NOMO-1 treated with dmso at 0.1 percent for 144 hours (cell line): ENCODE data around the gene PIGN.
"Not testable (repeated sequence)": the region's sequence is repeated elsewhere in the genome, so short reads cannot be mapped to it uniquely, and the experiment has no call there.

Experiments used
- DNase-seq: peaks from one replicate; lab custom pipeline; 2025; ENCODE audit not compliant: unreplicated experiment; lab: John Stamatoyannopoulos, UW

PIGN gene

DNA sequence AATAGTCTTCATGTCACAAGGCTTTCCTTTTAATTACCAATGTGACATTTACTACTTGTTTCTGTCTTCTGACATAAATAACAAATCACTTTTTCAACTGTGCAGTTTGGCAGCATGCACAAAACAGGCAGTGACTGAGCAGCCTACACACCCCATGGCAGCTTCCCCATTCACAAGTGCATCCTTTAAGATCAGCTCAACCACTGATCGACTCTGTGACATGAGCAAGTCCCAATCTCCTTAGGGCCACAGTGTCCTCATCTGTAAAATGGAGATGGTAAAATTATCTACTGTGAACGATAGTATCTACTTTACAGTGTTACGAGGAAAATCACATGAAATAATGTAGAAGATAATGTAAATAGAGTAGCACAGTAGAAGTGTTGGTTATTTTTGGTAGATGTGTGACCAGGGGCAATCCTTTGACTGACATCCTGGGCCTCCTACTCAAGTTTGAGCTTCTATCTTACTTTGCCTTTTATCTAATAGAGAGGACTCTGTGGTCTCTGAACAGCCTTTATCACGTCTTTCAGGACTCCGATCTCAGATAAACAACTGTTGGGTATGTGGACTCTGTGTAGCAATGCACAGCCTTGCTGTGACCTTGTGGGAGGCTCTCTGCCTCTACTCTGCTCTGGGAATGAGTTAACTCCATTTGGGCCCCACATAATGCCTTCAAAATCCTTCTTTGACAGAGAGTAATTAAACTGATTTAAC lies 120.6 kb downstream of the PIGN start:
- DNase-seq, result no peak

GRCh38 chr18:62064361-62064760 lies 122.5 kb downstream of the PIGN start:
- no peak for DNase-seq

- no peak for DNase-seq
Measured at GRCh38 chr18:62061821-62062478, 124.9 kb downstream of the PIGN start.

DNA sequence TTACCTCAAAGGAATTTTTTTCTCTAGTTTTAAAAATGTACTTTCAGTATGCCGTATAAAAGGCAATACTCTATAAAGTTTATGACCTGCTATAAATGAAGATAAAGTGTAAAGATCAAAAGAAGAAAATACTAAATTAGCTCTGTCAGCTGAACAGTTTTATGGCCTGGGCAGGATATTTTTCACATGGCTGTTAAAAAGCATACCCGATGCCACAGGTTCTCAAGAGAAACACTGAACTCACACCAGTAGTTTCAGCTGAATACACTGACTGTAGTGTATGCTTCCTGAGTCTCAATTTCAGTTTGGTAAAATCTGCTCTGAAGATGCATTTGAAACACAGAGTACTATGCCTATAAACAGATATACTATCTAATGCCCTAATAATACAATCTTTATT lies 126.0 kb downstream of the PIGN start:
- no peak for DNase-seq

DNA sequence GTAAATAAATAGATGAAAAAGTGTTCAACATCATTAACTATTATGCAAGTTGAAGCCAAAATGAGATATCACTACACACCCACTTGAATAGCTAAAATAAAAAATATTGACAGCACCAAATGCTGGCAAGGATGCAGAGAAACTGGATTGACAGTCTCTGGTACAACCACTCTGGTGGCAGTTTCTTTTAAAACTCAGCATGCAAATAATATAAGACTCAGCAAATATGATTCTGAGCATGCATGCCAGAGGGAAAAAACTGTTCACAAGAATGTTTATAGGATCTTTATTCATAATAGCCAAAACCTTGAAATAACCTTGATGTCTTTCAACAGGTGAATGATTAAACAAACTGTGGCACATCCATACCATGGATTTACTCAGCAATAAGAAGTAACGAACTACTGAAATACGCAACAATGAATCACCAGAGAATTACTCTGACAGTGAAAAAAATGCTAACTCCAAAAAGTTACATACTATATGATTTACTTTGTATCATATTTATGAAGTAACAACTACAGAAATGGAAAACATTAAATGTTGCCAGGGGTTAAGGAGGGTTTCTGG lies 131.8 kb downstream of the PIGN start:
- DNase-seq, result no peak

DNA sequence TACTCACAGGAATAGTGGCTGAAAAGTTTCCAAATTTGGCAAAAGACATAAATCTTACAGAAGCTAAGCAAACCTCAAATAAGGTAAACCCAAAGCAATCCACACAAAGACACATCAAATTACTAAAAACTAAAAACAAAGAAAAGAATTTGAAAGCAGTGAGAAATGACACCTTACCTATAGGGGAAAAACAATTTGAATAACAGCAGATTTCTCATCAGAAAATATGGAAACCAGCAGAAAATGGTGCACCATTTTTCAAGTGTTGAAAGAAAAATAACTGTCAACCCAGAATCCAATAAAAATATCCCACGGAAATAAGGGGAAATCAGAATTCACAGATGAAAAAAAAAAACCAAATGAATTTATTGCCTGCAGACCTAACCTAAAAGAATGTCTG lies 138.6 kb downstream of the PIGN start:
- no peak for DNase-seq

DNA sequence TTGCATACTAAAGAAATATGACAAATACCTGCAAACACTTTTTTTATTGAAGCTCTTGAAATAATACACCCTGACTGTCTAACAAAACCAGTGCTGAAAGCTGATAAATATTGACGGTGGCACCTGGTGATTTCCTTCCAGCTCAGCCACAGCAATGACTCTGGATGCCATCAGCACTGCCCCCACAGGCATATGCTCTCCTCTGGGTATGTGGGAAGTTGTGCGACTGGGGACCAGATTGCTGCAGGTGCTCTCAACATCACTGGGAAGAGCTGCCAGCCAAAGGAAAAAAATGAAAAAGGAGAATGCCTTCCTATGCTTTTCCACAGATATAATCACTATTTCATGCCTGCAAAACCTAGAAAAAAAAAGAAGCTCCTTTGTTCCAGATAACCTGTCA lies 141.5 kb downstream of the PIGN start:
- DNase-seq, result no peak

DNA sequence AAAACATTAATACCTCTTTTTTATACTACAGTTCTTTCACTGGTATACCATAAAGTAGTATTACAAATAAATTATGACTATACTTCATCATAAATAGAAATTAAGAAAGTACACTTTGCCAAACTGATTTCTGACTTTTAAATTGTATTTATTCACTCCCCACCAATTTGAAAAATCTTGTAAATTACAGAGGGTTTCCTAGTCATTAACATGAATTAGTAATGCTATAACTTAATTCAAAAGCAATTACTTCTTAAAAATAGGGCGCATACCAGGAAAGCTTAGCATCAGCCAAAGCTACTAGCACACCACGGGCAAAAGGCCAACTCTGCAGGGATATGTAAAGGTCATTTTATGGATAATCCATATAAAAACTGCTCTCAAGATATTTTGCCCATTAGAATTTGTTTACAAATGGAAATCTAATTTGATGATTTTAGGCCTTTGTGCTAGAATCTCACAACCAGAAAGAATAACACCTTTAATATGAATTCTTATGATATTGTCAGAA lies 142.3 kb downstream of the PIGN start:
- no peak for DNase-seq

- DNase-seq, result no peak
Measured at GRCh38 chr18:62037989-62038778, 148.7 kb downstream of the PIGN start.

DNA sequence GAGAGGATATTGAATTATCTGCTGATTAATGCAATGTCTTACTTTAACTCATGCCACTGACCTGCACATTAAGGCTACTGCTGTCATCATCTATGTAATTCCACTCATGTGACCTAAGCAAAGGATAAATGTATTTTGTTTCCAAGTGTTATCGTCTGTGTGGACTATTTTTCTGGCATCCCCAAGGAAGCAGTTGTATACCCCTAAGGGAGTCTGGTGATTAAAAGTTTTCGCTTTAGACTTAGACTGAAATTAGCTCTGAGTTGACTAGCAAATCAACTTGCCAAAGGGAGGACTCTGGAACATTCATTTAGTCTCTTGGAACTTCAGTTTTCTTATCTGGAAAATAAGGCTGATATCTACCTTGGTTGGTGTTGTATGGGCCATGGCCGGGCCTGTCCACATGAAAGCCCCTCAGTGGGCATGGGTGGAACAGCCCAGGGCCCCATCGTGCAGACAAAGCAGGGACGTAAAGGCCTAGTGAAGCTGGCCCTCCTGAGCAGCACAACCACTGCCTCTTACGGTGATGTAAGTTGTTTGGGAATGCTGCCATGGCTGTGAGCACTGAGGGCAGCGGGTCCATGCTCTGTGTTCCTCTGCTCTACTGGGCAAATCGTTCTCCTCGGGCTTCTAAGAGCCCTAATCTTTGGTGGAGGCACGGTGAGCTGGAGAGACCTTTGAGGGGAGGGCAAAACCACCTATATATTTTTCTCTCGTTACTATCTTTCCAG lies 149.7 kb downstream of the PIGN start:
- DNase-seq, result no peak

DNA sequence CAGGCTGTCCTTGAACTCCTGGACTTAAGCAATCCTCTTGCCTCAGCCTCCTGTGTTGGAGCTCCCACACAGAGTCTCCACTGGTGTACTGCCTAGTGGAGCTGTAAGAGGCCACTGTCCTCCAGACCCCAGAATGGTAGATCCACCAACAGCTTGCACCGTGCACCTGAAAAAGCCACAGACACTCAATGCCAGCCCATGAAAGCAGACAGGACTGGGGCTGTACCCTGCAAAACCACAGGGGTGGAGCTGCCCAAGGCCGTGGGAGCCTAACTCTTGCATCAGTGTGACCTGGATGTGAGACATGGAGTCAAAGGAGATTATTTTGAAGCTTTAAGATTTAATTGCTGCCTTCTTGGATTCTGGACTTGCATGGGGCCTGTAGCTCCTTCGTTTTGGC lies 152.6 kb downstream of the PIGN start:
- DNase-seq, result not testable (repeated sequence)

- DNase-seq, result no peak
Measured at GRCh38 chr18:62033756-62034155, 153.1 kb downstream of the PIGN start.

DNA sequence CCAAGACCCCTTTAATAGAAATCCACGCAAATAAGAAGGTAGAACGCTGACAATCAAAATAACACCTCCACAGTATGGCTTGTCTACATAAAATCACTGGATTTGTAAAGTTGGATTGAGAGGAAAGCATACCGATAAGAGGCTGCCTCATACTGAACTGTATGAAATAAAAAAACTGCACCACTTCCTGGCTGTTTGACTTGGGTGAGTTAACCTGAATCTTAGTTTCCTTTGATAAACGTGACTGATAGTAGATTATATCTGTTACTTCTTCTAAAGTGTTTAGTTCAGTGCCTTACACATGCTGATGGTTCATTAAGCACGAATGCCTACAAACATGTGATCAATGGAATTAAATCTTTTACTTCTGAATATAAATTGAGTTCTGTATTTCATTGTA lies 153.6 kb downstream of the PIGN start:
- DNase-seq, result no peak

- no peak for DNase-seq
Measured at GRCh38 chr18:62030091-62030985, 156.5 kb downstream of the PIGN start.

DNA sequence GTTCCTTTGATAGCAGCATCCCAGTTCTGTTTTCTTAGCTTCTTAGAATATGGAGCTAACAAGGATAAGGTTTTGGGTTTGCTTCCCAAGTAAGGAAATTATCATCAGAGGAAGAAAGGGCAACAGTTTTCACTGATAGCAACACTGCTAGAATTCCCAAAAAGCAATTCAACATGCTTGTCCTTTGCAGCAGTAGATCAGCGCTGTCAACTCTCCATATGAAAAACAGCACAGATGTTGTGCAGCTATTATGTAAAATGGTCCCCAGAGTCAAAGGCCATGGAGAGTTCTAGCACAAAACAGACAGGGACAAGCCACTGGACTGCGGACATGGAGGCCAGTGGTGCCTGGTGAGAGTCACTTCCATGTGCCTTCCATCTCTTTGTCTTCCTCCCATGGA lies 158.1 kb downstream of the PIGN start:
- no peak for DNase-seq

GRCh38 chr18:62027914-62028520 lies 158.8 kb downstream of the PIGN start:
- no peak for DNase-seq

GRCh38 chr18:62026586-62026985 lies 160.3 kb downstream of the PIGN start:
- DNase-seq, result no peak

- no peak for DNase-seq
Measured at GRCh38 chr18:62024983-62025382, 161.9 kb downstream of the PIGN start.

DNA sequence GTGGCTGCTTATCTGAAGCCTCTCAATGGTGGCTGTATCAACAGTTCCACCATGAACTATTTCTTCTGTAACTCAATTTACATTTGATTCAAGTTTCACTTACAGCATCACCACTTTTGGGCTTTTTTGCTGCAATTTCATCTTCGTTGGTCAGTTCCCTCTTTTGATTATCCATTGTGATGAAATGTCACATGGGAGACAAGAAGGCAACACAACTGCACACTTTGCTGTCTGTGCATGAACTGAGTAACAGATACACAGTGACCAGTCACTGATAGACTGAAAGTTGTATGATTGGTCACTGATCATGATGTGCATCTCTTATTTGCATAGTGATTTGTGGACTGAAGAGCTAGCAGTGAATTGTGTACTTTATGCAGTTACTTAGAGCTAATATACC lies 163.3 kb downstream of the PIGN start:
- no peak for DNase-seq

- no peak for DNase-seq
Measured at GRCh38 chr18:62018759-62019041, 168.2 kb downstream of the PIGN start.
